CD4-positive, alpha-beta T cell treated with Interleukin-2 at 100 ng/mL for 4 hours (primary cell): ENCODE data around the gene USH2A.

ENCODE experiments used
- DNase-seq: peaks from one replicate; pipeline ENCODE4 v3.0.0-alpha.2; 2020; ENCODE audit warnings: low spot score

USH2A gene

DNA sequence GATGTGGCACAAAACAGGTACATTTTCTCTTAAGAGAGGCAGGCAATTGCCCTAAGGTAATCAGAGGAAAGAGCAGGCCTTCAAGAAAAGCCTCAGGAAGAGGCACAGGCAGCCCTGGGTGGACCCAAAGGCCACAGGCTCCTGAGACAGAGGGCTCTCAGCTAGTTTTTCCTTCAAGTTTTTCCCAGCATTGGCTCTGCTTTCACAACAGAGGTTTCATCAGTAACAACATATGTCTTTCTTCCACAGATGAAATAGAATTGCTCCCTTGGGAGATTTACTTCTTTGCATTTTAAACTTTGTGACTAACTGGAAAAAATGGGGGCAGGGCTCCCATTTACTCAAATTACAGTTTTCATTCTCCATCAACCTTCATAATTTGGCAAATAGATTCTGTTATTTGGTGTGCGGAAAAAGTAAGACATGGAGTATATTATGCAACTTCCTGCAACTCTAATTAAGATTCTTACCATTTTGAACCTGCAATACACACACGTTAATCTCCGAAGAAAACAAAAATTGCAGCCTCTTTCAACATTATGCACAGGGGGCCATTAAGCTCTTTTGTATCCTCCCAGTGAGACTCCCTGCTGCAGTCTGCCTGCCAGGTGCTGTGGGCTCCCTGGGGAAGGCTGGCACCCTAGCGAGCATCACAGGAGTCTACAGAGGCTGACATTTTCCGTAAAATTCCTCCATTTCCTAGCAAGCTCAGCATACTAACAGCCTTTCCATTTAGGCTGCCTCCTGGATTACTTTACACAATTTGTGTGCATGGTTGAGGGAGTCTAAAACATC is 282.3 kb downstream of the USH2A start:
- DNase-seq = no peak

DNA sequence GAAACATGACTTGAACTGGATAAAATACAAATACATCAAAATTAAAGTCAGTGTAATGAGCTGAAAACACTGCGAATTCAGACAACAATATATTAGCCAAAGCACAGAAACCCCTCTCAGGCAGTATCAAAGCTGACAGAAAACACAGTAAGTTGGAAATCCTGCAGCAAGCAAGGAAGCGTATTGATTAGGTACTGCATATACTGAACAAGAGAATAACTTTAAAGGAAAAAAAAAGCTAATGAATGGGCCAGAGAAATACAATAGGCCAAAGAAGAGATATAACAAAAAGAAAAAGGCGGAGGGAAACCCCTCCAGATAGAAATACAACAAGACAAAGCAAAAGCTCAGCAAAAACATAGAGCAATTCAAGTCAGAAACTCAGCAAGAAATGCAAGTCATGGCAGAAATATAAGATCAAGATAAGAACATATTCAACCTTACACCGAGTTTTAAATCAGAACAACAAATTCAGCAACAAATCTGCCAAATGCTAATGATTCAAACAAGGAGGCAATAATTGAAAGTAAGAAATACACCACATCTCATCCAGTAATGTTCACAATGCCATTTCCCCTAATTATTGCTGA is 299.0 kb downstream of the USH2A start:
- no peak for DNase-seq

DNA sequence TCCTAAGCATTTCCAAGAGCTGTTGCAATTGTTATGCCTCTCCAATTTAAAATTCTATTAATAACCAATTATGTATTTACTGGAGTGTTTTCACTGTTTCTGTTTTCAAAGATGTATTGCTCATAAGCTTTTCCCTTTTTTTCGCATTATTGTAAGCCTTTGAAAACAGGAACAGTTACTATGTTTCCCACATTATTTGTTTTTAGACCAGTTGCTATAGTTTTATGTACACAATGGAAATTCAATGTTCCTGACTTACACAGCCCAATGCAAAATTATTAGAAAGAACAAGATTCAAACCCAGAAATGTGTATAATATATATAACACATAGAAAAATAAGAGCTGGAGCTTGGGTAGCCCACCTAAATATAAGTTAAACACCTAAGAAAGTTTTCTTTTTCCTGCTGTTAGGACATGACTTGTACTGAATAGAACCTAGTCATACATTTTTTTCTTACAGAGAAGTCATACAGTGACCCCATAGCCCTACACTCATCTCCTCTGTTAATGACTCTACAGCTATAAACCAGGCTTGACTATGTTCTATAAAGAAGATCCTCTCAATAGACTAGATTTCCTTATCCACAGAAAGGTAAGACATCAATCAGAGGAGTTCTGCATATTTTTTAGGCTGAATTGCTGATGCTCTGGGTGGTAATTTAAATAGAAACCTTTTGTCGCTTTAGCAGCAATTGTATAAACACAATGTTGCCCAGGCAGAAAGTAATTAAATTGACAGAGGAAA is 299.6 kb downstream of the USH2A start:
- no peak for DNase-seq

DNA sequence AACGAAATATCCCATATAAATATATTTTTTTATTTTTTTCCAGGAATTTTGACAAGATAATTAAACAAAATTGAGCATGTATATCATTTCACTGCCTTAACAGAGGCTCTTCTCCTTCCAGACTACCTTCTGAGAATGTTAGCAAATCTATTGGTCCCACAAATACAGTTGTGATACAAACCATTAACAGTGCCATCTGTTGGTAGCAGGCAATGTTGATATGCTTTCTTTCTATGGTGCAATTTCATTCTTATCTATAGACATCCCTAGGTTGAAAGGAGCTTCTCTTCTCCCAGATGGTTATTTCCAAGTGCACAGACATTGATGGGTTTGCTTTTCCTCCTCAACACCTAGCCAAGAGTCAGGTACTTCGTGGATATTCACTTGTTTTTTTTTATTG is 303.6 kb downstream of the USH2A start:
- DNase-seq = no peak

DNA sequence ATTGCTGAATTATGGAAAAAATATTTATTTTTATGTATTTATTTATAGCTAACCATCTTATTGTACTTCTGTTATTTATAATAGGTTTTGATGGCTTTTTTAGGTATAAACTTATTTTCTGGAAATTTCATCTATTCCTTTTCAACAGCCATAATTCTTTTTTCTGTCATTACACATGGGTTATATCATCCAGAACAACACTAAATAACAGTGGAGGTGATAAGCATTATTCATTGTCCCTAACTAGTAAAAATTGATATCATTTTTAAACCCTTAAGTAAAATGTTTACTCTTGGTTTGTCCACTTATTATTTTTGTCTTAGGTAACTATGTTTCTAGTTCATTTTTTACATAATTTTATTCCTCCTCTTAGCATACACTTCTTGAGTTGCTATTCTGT is 309.1 kb downstream of the USH2A start:
- no peak for DNase-seq

DNA sequence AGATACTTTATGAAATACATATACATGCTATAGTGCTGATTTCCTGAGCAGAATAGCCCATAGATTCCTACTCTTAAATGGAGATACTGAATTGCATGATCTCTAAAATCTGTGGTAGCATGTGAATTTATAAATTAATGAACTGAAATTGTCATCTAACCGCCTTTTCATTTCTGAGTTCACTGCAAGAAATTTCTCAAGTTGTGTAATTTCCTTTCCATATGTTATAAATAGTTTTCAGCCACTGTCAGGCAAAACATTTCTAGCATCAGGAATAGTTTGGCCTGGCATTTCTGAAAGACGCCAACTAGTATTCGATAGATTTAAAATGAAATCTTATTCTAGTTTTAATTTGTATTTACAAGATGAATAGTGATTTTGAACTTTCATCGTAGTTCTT is 310.1 kb downstream of the USH2A start:
- no peak for DNase-seq

DNA sequence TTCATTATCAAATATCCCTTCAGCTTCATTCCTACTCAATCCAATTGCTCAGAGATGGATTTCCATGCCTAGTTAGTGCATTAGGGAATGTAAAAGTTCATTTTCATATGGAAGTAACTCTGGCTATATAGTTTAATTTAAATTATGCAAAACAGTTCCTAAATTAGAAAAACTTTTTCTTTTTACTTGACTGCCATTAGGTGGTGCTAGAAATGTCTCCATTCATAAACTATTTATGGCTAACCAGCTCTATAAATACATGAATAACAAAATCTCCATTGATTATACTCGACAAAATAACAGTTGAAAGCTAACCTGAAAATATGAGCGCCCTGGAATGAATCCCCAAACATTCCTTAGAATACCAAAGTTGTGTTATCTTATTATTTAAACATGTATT is 311.4 kb downstream of the USH2A start:
- no peak for DNase-seq

DNA sequence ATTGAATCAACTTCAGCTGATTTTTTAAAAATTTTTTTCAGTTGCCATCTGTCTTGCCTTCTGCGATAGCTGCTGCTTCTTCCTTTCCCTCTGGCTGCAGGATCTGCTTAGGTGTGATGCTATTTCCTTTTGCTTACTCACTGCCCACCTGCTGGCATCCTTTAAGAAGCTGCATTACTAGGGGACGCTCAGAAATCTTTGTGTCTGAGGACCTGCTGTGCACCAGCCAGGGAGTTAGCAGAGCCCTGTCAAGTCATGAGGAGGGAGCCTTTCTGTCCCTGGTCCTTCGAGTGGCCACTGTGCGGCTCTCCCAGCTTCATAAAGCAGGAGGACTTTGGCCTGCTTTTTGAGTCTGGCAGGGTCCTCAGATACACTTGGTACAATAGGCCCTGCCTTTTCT is 327.8 kb downstream of the USH2A start:
- DNase-seq = no peak

DNA sequence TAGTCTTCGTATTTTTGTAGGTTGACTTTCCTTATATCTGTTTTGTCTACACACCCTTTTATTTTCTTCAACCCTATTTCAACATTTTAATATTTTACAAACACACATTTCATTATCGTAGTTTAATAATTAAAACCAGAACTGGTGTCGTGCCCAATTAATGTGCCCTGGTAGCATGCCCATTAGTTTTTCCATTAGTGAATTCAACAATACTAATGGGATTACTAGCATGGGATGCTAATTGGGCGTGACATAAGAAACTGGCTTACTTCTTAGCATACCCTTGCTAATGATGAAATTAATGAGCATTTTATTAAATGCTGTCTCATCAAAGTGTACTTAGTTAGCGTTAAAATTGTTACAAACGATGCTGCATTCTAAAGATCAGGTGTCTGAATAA is 332.7 kb downstream of the USH2A start:
- no peak for DNase-seq

DNA sequence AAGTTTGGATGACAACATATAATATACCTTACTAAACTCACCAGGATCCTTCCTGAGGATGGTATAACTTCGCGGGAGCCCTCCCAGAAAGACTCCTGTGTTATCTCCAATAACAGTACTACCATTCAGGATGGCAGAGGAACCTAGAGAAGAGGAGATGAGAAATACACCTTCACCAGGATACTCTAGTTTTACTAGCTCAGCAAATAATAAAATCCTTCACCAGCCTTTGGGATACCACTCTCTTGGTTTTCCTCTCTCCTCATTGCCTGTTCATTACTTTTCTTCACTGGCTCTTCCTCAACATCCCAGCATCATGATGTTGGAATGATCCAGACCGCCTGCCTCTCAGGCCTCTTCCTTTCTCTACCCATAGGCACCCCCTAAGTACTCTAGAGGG is 336.6 kb downstream of the USH2A start:
- no peak for DNase-seq

DNA sequence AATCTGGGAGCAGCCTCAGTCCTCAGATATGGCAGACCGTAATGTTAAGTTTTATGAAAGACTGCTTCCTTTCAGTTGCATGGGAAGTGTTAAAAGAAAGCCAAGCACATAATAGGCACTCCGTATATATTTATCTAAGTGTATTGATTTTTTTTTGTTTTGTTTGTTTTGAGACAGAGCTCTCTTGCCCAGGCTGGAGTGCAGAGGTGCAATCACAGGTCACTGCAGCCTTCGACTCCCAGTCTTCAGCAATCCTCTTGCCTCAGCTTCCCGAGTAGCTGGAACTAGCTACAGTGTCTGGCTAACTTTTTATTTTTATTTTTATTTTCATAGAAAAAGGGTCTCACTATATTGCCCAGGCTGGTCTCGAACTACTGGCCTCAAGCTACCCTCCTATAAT is 341.8 kb downstream of the USH2A start:
- no peak for DNase-seq

DNA sequence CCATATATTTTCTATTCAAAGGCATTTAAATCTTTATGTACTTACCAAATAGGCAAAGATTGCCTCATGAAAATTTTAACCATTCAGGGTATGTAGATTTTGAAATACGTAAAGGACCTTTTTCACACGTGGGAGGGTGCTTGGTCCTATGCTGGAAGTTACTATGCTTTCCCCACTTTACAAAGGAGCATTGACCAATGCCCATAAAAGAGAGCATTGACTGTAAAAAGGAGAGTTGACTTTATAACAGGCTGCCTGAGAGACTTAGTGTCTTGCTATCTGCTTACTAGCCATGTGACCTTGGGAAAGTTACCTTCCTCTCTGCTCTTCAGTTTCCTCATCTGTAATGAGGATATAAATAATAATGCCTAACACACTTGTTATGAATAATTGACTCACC is 346.5 kb downstream of the USH2A start:
- DNase-seq = no peak

DNA sequence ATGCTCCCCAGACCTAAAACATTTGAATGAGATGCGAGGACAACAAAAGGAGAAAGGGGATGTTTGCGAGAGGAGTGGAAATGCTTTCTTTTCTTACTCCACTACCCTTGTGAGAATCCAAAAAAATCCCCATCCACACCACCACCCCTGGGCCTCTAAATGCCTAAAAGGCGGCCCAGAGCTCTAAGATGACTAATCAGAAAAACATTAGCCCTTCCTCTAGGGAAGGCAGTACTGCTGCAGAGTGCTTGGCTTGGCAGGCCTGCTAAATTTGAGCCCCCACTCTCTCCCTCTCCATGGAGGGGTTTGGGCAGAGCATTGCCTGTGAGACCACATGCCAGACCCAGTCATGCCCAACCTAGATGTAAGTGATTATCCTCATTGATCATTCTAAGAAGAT is 347.9 kb downstream of the USH2A start:
- DNase-seq = no peak

DNA sequence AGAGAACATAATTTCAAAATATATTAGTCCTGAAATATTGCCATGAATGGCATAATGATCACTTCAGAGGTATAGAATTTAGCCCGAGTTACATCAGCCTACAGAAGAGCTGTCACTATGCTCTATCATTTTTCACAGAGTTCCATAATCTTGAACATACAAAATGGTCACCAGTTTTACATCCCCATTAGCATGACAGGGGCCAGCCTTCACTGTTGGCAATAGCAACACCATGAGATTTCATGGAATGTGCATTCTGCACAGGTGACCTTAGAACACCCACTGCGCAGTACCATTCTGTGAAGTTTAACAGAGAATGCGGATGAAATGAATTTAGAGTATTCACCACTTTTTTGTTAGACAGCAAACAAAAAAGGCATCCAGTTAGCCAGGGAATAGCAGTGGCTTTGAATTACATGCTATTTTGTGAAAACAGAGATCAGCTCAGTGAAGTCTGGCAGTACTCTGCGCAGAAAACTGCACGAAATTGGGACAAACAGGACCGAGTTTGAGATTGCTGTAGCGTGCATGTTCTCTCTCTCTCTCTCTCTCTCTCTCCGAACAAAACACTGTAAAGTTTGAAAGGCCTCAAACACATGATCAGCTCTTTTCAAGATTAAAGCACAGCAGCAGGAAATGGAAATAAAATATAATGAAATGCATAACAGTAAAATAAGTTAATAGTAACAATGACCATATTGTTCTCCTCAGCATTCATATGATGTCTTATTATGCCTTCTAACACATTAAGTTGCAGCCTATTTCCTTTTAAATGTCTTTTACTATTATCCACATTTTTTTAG is 349.3 kb downstream of the USH2A start:
- no peak for DNase-seq

DNA sequence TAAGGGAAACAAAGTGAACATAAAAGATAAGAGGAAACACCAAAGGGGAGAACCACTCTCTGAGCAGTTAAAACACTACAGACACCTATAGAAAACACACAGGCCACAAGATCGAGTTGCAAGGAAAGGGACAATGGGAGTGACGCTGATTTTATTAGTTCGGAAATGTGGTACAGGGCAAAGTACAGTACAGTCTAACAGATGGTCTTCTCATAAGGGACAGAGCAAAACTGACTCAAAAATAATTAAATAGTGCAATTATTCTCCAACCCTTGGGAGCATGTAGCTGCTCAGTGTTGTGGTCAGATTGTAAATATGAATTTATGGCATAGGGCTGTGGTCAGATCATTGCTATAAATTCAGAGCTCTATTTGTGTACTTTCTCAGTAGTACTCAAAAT is 352.0 kb downstream of the USH2A start:
- no peak for DNase-seq

DNA sequence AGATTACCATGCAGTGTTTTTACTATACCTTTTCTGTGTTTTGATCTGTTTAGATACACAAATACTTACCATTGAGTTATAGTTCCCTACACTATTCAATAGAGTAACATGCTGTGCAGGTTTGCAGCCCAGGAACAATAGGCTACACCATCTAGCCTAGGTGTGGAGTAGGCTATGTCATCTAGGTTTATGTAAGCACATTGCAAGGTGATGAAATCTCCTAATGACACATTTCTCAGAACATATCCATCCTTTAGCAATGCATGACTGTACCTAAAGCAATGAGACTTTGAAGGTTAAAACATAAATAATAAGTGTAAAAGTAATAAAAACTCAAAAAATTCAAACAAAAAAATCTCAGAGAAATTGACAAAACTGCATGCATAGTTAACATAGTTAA is 358.6 kb downstream of the USH2A start:
- no peak for DNase-seq

DNA sequence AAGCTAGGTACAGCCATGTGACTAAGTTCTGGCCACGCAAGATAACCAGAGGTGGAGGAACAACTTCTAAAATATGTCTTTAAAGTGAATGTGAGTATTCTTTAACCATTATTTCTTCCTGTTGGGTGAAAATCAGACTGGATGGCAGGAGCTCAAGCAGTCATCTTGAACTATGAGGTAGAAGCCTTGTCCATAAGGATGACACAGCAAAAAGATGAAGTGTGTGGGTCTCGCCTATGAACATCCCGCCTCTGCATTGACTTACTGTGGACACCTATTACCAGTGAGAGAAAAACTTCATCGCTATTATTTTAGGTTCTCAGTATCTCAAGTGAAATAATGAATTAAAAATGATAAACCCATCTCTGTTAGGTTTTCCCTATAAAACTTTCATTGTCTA is 365.3 kb downstream of the USH2A start:
- no peak for DNase-seq

DNA sequence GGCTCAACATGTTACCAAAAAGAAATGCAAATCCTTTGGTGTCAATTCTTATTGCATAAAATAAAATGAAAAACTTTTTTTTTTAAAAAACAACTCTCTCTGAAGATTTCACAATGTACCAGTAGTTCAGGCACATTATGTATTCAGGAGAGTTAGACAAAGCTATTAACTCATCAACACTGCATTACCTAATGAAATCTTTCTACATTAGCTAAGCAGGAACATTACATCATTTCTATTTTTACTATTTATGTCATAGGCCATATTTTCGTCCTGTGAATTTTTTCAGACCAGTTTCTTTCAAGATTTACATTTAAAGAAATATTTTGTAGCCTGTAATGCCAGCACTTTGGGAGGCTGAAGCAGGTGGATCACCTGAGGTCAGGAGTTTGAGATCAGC is 366.2 kb downstream of the USH2A start:
- DNase-seq = no peak

DNA sequence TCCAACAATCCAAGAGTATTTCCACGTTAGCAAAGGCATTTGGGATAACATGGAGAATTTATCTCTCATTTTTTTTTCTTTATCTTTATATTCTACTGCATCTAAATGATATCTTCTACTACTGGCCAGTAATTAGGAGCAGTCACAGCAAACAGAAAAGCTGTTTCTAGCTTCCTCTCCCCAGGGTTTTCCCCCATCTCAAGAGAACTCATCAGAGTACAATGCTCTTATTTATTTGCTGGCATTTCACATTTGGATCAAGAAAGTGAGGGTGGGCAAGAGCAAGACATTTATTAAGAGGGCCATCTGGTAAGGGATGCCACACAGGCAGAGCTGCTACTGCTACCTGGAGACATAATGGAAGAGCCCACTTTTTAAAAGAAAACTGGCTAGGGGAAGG is 368.2 kb downstream of the USH2A start:
- DNase-seq = no peak

DNA sequence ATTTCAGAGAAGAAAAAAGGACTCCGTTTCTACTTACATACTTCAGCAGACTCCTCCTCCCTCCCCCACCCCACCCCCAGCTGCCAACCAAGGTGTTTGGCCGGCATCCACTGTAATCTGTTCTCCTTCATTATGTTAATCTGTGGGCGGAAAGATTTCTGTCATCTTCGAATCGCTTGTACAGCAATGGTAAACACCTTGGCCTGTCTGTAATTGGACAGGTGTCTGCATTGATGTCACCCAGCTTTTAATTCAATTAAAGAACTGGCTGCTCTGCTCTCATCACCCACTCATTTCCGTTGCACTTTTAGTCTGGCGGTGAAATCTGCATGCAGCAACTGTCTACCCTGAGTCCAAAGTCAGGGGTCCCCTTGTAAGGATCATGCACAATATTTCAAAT is 368.6 kb downstream of the USH2A start:
- DNase-seq = no peak

DNA sequence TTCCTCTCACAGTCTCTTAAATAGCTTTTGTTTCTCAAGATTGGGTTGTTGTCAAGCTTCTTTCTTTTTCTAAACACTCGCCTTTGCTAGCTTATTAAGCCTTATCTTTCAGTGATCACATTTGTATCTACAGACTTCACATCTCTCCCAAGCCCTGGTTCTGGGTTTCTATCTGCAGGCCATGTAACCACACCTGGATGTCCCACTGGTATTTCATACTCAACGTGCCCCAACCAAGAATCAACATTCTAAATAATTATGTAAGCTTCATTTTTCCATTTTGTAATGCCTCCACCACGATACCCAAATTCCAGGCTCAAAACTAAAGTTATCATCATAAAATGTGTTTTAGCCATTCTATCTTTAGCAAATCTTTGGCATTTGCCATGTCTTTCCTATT is 372.2 kb downstream of the USH2A start:
- DNase-seq = no peak

DNA sequence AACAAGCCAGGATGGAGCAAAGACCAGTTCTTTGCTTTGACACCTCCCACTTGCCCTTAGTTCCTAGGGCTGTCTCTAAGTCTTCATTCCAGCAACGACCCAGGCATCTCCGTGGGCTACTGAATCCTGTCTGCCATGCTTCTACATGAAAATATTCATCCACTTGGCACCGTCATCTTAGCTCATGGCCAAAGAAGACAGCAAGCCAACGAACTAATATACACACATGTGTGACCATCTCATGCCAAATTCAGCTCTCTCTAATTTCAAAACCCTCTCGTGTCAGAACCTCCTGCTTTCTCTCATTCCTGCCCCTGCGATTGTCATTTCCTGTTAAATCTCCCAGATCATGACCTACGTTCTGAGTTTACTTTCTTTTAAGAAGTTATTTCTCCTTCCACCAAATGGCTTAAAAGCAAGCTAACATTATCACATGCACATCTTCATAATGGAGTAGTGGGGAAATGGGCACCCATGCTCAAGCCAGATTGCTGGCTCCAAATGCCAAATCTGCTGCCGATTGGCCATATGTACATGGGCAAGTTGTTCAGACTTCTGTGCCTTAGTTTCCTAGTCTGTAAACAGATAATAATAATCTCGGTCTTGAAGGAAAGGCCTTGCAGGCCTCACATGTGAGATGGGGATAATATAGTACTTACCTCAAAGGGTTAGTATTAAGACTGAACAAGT is 373.4 kb downstream of the USH2A start:
- DNase-seq = no peak
